ENCODE measurements around the gene TAAR9. TPM values are rescaled to one million over a fixed set of nuclear protein-coding genes. Genes with fewer than 3 reads are reported as not detected.
A peak's percentile ranks its signal among the peaks of the same experiment; 100 is the strongest.

Gene TAAR9
- total RNA-seq, 4 donors from 2014 or later: not detected

- TF ChIP-seq, protein P1, sequence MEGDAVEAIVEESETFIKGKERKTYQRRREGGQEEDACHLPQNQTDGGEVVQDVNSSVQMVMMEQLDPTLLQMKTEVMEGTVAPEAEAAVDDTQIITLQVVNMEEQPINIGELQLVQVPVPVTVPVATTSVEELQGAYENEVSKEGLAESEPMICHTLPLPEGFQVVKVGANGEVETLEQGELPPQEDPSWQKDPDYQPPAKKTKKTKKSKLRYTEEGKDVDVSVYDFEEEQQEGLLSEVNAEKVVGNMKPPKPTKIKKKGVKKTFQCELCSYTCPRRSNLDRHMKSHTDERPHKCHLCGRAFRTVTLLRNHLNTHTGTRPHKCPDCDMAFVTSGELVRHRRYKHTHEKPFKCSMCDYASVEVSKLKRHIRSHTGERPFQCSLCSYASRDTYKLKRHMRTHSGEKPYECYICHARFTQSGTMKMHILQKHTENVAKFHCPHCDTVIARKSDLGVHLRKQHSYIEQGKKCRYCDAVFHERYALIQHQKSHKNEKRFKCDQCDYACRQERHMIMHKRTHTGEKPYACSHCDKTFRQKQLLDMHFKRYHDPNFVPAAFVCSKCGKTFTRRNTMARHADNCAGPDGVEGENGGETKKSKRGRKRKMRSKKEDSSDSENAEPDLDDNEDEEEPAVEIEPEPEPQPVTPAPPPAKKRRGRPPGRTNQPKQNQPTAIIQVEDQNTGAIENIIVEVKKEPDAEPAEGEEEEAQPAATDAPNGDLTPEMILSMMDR (IDR thresholded peaks at IDR 0.05): no peak
- Histone ChIP-seq H3K27ac (no peak overlapping the region), H3K4me1 (no peaks in the 10 kb centered on the region), H3K27me3 (no peaks in the 10 kb centered on the region), H3K9me3 (no peaks in the 10 kb centered on the region), H3K4me3 (no peak overlapping the region), H3K36me3 (no peaks in the 10 kb centered on the region)
- no peak for DNase-seq (ENCODE audit: low spot score in 2 of 2)
Measured at GRCh38 chr6:132571774-132572173, 33.7 kb downstream of the TAAR9 start.

DNA sequence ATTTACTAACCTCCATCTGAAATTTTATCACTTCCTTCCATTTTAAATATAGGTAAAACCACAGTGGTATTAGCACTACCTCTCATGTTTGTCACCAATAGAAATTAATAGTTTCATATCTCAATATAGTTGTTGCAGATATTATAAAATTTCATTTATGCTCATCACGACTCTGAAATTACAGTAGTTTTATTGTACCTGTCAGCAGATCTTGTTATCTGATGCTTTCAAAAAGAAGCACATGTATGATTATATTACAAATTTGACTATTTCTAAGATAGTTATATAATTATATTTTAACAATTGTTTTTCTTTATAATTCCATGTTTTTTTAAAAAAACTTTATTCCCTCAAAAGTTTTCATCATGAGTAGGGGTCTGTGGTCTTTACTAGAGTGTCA is 46.6 kb downstream of the TAAR9 start:
- H3K27ac ChIP-seq: no peak overlapping the region
- no peaks in the 10 kb centered on the region for H3K36me3 ChIP-seq
- peaks cover 0 to 5% (median 0%) of the 10 kb centered on the region in 4 donors for H3K9me3 ChIP-seq
- 77 to 81% methylated on average over 1 of the region's 1 CpG for WGBS, 2 donors
- TF ChIP-seq EP300 (IDR thresholded peaks at IDR 0.05) (no peak), POLR2A (IDR thresholded peaks at IDR 0.05) (no peak)
- TF ChIP-seq, protein P1 (IDR thresholded peaks at IDR 0.05): no peak
- H3K4me1 ChIP-seq: no peaks in the 10 kb centered on the region
- H3K27me3 ChIP-seq: no peaks in the 10 kb centered on the region
- DNase-seq (ENCODE audit: low spot score in 2 of 2): no peak
- H3K4me3 ChIP-seq: no peak overlapping the region

- no peaks in the 10 kb centered on the region for H3K27me3 ChIP-seq
- no peaks in the 10 kb centered on the region for H3K9me3 ChIP-seq
- no peak overlapping the region for H3K4me3 ChIP-seq
- no peaks in the 10 kb centered on the region for H3K4me1 ChIP-seq
- DNase-seq (ENCODE audit: low spot score in 2 of 2): no peak
- 68 to 73% methylated on average over 2 of the region's 2 CpGs for WGBS, 2 donors
- peak in 1 of 2 donors; percentile 24 for TF ChIP-seq EP300 (IDR thresholded peaks at IDR 0.05)
- TF ChIP-seq, protein P1 (IDR thresholded peaks at IDR 0.05): no peak
- H3K27ac ChIP-seq: no peak overlapping the region
- no peaks in the 10 kb centered on the region for H3K36me3 ChIP-seq
Measured at GRCh38 chr6:132587424-132587823, 49.3 kb downstream of the TAAR9 start.

Small RNA genes lying within 50 kb of the gene (small RNA-seq; reads per million reads assigned to genes)
- not detected for gene TAAR7P

Other genes with a start within 250 kb of the TAAR9 start
- gene MOXD1, start 136.8 kb upstream of the TAAR9 start, total RNA-seq: 10 to 100 TPM in 1 of 4 donors, 1 to 10 TPM in 3; 4.6 to 13.3 (median 6.6) TPM
- 10 to 100 TPM; 53.4 to 92.0 (median 65.6) TPM for gene STX7, start 25.2 kb upstream of the TAAR9 start, total RNA-seq
- not detected for gene TAAR8, start 14.4 kb downstream of the TAAR9 start, total RNA-seq
- not detected for gene TAAR6, start 32.0 kb downstream of the TAAR9 start, total RNA-seq
- not detected for gene TAAR5, start 51.5 kb downstream of the TAAR9 start, total RNA-seq
- gene TAAR2, start 86.0 kb downstream of the TAAR9 start, total RNA-seq: not detected
- not detected for gene TAAR1, start 120.9 kb downstream of the TAAR9 start, total RNA-seq
- gene VNN1, start 175.8 kb downstream of the TAAR9 start, total RNA-seq: 1 to 10 TPM in 2 of 4 donors, under 1 TPM in 1, not detected in 1; 0.84 to 1.5 (median 1.4) TPM
- 1 to 10 TPM in 3 of 4 donors, under 1 TPM in 1; 0.44 to 4.9 (median 2.0) TPM for gene VNN2, start 219.6 kb downstream of the TAAR9 start, total RNA-seq